DND-41 (cell line): ENCODE data around the gene CCDC89.

Source experiments
- ATAC-seq: fragments of 200-7000 bp; cut with Tn5 transposase; 3 replicates; pipeline ENCODE4 v1.9.1; 2021; ENCODE audit warnings: low read depth; ENCODE audit not compliant: insufficient read depth
- DNase-seq: peaks from one replicate; pipeline ENCODE4 v3.0.0-alpha.2; 2020
- H2AFZ ChIP-seq: 2 replicates; pipeline ENCODE4 v1.6.0; 2012; ENCODE audit warnings: low read depth, low read length
- H3K27ac ChIP-seq: 2 replicates; pipeline ENCODE4 v1.5.1; 2012; ENCODE audit warnings: low read length, inconsistent platforms
- H3K27me3 ChIP-seq: fragments of 200-600 bp; sonication (generic); 2 replicates; pipeline ENCODE4 v1.6.0; 2012; ENCODE audit warnings: low read length, mild to moderate bottlenecking, inconsistent platforms; ENCODE audit not compliant: insufficient read depth, poor library complexity
- H3K36me3 ChIP-seq: 2 replicates; pipeline ENCODE4 v1.5.1; 2012; ENCODE audit warnings: low read length, inconsistent platforms; ENCODE audit not compliant: insufficient read depth
- H3K4me1 ChIP-seq: 2 replicates; pipeline ENCODE4 v1.5.1; 2012; ENCODE audit warnings: mild to moderate bottlenecking, low read length; ENCODE audit not compliant: insufficient read depth
- H3K4me2 ChIP-seq: 2 replicates; pipeline ENCODE4 v1.6.0; 2012; ENCODE audit warnings: mild to moderate bottlenecking, moderate library complexity, low read length, inconsistent platforms; ENCODE audit not compliant: insufficient read depth
- H3K4me3 ChIP-seq, 2 experiments: fragments of 200-600 bp in 1 of 2; shearing (Covaris generic) in 1 of 2; 2 replicates each; pipeline ENCODE4 v1.5.1; 2012 to 2016; ENCODE audit warnings: inconsistent platforms in 2 of 2, low read length in 2 of 2, mild to moderate bottlenecking in 2 of 2, low read depth in 1 of 2, moderate library complexity in 1 of 2
- H3K79me2 ChIP-seq: 2 replicates; pipeline ENCODE4 v1.6.0; 2012; ENCODE audit warnings: low read length, inconsistent platforms; ENCODE audit not compliant: insufficient read depth
- H3K9ac ChIP-seq: 2 replicates; pipeline ENCODE4 v1.6.0; 2012; ENCODE audit warnings: low read depth, mild to moderate bottlenecking, inconsistent platforms, low read length, moderate library complexity
- H3K9me3 ChIP-seq: 2 replicates; pipeline ENCODE4 v1.5.1; 2012; ENCODE audit warnings: low read length, moderate library complexity, mild to moderate bottlenecking, inconsistent platforms; ENCODE audit not compliant: insufficient read depth, severe bottlenecking
- H4K20me1 ChIP-seq: 2 replicates; pipeline ENCODE4 v1.6.0; 2012; ENCODE audit warnings: low read length; ENCODE audit not compliant: insufficient read depth
- CTCF ChIP-seq: IDR thresholded peaks from 2 replicates; pipeline ENCODE4 v1.5.1; 2012; ENCODE audit warnings: borderline replicate concordance, low read length, moderate library complexity, mild to moderate bottlenecking; ENCODE audit not compliant: poor library complexity, severe bottlenecking; ENCODE audit errors: extremely low read depth
- EZH2 ChIP-seq: IDR thresholded peaks from 3 replicates; pipeline ENCODE4 v1.6.1; 2012; ENCODE audit warnings: borderline replicate concordance, low read depth, mild to moderate bottlenecking, moderate library complexity, low read length, inconsistent platforms; ENCODE audit not compliant: severe bottlenecking

Gene CCDC89

GRCh38 chr11:85694385-85694980 lies 8.5 kb upstream of the CCDC89 start:
- DNase-seq = no peak
- Histone ChIP-seq H3K36me3 (no peaks in the 10 kb centered on the region), H3K4me3 (no peak overlapping the region), H3K79me2 (no peaks in the 10 kb centered on the region), H3K4me2 (no peak overlapping the region), H3K4me1 (no peaks in the 10 kb centered on the region), H3K9ac (no peak overlapping the region), H3K9me3 (no peaks in the 10 kb centered on the region), H3K27me3 (peaks cover 50% of the 10 kb centered on the region), H2AFZ (no peak overlapping the region), H3K27ac (no peak overlapping the region), H4K20me1 (no peaks in the 10 kb centered on the region; the same call in 1 of the 2 replicates)
- TF ChIP-seq EZH2 (no peak), CTCF (peak; percentile 62)
- ATAC-seq = no peak; the same call in 2 of the 3 replicates

GRCh38 chr11:85685125-85685819 lies 723 bp downstream of the CCDC89 start:
- no peaks in the 10 kb centered on the region for H3K4me1 ChIP-seq
- H4K20me1 ChIP-seq = no peaks in the 10 kb centered on the region
- peak; percentile 39; the same call in 2 of the 3 replicates for ATAC-seq
- H3K4me3 ChIP-seq = no peak overlapping the region
- no peak overlapping the region for H3K9ac ChIP-seq
- H3K27ac ChIP-seq = no peak overlapping the region
- no peak overlapping the region for H3K4me2 ChIP-seq
- no peak for TF ChIP-seq EZH2
- TF ChIP-seq CTCF = no peak
- DNase-seq = no peak
- no peaks in the 10 kb centered on the region for H3K9me3 ChIP-seq
- H3K36me3 ChIP-seq = no peaks in the 10 kb centered on the region
- peaks cover 28% of the 10 kb centered on the region for H3K27me3 ChIP-seq
- H2AFZ ChIP-seq = no peak overlapping the region
- H3K79me2 ChIP-seq = no peaks in the 10 kb centered on the region

GRCh38 chr11:85682330-85683305 lies 3.4 kb downstream of the CCDC89 start:
- Histone ChIP-seq H3K4me3 (no peak overlapping the region), H3K27me3 (peaks cover 32% of the 10 kb centered on the region), H3K36me3 (no peaks in the 10 kb centered on the region), H3K9me3 (no peaks in the 10 kb centered on the region), H3K4me1 (no peaks in the 10 kb centered on the region), H3K27ac (no peak overlapping the region), H3K9ac (no peak overlapping the region), H2AFZ (no peak overlapping the region), H3K79me2 (no peaks in the 10 kb centered on the region), H4K20me1 (no peaks in the 10 kb centered on the region), H3K4me2 (no peak overlapping the region)
- no peak for ATAC-seq
- no peak for DNase-seq
- TF ChIP-seq CTCF (no peak), EZH2 (no peak)
